ENCODE results near the gene TMEM52.
A peak's percentile ranks its signal among the peaks of the same experiment; 100 is the strongest.

Gene TMEM52

DNA sequence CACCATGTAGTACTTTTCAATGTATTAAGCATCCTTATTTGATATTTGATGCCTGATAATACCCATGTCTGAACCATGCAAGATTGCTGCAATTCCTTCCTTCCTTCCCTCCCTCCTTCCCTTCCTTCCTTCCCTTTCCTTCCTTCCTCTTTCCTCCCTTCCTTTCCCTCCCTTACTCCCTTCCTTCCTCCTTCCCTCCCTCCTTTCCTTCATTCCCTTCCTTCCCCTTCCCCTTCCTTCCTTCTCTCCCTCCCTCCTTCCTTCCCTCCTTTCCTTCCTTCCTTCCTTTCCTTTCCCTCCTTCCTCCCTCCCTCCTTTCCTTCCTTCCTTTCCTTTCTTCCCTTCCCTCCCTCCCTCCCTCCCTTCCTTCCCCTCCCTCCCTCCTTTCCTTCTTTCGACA, 29.7 kb upstream of the TMEM52 start:
- no peak overlapping the region for H3K4me3 ChIP-seq (ENCODE audit: control insufficient read depth, low read depth, low read length)
- TF ChIP-seq, protein P1, sequence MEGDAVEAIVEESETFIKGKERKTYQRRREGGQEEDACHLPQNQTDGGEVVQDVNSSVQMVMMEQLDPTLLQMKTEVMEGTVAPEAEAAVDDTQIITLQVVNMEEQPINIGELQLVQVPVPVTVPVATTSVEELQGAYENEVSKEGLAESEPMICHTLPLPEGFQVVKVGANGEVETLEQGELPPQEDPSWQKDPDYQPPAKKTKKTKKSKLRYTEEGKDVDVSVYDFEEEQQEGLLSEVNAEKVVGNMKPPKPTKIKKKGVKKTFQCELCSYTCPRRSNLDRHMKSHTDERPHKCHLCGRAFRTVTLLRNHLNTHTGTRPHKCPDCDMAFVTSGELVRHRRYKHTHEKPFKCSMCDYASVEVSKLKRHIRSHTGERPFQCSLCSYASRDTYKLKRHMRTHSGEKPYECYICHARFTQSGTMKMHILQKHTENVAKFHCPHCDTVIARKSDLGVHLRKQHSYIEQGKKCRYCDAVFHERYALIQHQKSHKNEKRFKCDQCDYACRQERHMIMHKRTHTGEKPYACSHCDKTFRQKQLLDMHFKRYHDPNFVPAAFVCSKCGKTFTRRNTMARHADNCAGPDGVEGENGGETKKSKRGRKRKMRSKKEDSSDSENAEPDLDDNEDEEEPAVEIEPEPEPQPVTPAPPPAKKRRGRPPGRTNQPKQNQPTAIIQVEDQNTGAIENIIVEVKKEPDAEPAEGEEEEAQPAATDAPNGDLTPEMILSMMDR (conservative IDR thresholded peaks at IDR 0.05; ENCODE audit: control insufficient read depth, insufficient read depth, low read depth, low read length): no peak
- DNase-seq (ENCODE audit: low read depth): no peak

DNA sequence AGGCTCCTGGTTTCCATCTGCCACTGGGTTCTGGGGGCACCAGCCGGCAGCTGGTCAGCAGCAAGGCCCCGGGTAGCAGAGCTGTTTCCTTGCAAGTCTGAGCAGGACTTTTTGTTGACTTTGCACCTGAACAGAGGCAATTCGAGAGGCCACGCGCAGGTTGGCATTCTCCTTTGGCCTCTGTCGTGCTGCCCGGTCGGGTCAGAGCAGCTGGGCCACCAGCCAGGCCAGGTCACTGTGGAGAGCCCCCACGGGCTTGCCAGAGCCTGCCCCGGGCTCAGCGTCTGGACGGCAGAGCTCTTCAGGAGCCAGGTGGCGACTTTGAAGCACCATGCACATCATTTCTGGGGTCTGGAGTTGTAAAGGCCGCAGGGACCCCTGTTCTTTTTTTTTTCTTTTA, 28.4 kb upstream of the TMEM52 start:
- DNase-seq (ENCODE audit: low read depth): no peak
- no peak overlapping the region for H3K4me3 ChIP-seq (ENCODE audit: control insufficient read depth, low read depth, low read length)
- TF ChIP-seq, protein P1 (conservative IDR thresholded peaks at IDR 0.05; ENCODE audit: control insufficient read depth, insufficient read depth, low read depth, low read length): no peak

DNA sequence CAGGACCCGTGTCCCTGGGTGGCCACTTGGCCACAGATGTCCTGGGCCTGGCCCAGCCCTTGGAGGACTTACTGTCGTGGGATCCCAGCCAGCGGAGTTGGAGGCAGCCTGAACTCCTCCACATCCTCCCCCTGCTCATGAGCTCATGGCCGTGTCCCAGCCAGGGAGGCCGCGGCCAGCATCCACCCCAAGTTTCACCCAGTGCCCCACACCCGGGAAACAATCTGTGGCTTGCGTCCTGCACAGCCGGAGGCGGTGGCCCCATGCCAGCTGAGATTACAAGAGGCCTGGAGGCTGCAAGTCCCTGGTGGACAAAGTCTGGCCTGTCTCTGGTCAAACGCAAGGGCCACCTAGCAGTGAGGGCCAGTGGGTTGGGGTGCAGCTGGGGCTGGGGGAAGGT, 27.5 kb upstream of the TMEM52 start:
- H3K4me3 ChIP-seq (ENCODE audit: control insufficient read depth, low read depth, low read length): no peak overlapping the region
- DNase-seq (ENCODE audit: low read depth): peak; percentile 3
- TF ChIP-seq, protein P1 (conservative IDR thresholded peaks at IDR 0.05; ENCODE audit: control insufficient read depth, insufficient read depth, low read depth, low read length): no peak

DNA sequence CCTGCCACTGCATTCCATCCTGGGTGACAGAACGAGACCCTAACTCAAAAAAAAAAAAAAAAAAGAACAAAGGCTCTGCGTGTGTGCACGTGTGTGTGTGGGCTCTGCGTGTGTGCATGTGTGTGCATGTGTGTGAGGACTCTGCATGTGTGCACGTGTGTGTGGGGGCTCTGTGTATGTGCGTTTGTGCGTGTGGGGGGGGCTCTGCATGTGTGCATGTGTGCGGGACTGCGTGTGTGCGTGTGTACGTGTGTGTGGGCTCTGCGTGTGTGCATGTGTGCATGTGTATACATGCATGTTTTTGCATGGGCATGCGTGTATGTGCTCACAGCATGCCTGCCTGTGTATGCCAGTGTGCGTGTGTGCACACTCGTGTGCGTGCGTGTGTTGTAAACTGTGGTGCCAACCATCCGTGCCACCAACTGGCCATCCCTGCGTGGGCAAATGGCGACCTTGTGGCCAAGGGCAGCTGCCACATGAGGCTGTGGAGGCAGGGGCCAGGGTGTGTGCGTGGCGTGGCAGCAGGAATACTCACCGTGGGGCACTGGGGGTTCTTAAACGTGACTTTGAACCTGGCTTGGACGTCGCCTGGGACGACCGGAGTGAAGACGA, 26.8 kb upstream of the TMEM52 start:
- H3K4me3 ChIP-seq (ENCODE audit: control insufficient read depth, low read depth, low read length): no peak overlapping the region
- DNase-seq (ENCODE audit: low read depth): no peak
- TF ChIP-seq, protein P1 (conservative IDR thresholded peaks at IDR 0.05; ENCODE audit: control insufficient read depth, insufficient read depth, low read depth, low read length): no peak

DNA sequence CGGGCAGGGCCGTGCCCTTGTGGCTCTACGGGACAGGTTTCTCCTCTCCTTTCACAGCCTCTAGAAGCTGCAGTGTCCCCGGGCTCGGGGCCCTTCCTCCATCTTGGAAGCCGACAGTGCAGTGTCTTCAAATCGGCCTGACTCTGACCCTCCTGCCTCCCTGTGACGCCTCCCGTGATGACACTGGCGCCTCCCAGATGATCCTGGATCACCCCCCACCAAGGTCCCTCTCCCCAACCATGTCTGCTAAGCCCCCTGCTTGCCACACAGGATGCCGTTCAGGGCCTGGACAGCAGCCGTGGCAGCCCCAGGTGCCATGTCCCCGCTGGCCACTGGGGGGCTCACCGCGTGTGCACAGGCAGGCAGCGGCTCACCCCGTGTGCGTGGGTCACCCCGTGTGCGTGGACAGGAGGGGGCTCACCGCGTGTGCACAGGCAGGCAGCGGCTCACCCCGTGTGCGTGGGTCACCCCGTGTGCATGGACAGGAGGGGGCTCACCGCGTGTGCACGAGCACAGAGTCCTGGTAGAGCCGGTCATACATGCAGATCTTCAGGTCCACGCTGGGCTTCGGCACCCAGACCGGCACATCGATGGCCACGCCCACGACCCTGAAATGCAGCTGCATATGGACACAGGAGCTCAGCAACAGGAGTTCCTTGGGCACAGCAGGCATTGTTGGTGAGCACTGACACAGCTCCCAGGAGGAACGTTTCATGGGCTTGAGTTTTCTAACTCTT, 24.9 kb upstream of the TMEM52 start:
- no peak for DNase-seq (ENCODE audit: low read depth)
- TF ChIP-seq, protein P1 (conservative IDR thresholded peaks at IDR 0.05; ENCODE audit: control insufficient read depth, insufficient read depth, low read depth, low read length): peak; percentile 59
- H3K4me3 ChIP-seq (ENCODE audit: control insufficient read depth, low read depth, low read length): no peak overlapping the region

DNA sequence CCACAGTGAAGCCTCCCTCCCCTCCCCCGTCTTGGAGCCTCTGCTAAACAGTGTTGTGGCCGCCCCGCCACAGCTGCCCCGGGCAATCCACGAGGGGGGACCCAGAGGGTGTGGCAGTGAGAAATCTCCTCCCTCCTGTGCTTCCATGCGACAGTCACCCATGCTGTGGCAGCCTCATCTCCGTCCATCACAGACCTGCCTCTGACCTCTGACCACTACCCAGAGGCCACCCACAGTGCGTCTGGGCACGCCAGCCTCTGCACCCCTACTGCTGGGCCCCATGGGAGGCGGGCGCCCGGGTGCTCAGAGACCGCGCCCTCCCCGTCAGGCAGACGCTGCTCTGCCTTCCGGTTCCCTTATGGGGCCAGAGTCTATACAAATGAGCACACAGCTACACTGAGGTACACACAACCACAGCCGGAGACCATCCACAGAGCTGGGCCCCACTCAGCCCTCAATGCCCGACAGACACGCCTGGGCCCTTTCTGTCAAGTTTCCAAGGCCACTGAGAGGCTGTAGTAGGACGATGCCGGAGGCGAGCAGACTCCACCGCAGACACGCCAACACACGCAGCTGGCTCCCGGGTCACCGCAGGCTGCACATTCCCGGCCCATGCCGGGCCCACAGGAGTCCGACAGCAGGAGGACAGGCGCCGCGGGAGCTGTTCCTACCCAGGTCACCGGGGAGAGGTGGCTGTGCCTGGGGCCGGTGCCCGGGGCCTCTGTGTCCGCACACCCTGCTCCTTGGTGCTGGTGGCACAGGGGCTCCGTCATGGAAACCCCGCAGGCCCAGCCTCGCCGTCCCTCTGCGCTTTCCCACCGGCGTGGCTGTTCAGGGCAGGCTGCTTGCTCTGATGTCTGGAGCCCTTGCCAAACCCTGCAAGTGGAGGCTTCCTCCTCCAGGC, 23.9 kb upstream of the TMEM52 start:
- H3K4me3 ChIP-seq (ENCODE audit: control insufficient read depth, low read depth, low read length): no peak overlapping the region
- no peak for DNase-seq (ENCODE audit: low read depth)
- TF ChIP-seq, protein P1 (conservative IDR thresholded peaks at IDR 0.05; ENCODE audit: control insufficient read depth, insufficient read depth, low read depth, low read length): no peak

Data from fibroblast of mammary gland (primary cell).